Subcutaneous abdominal adipose tissue (tissue), 5 donors: ENCODE measurements around the gene CBR1.

Experiments used
- H3K27ac ChIP-seq: one replicate; pipeline ENCODE4 v1.7.0; 2013; ENCODE audit warnings: low read depth, mild to moderate bottlenecking, inconsistent platforms, low read length, moderate library complexity
- H3K27me3 ChIP-seq, 5 donors: one replicate each; pipeline ENCODE4 v1.7.0; 2013; ENCODE audit warnings: low read length in 5 of 5, inconsistent platforms in 1 of 5; ENCODE audit not compliant: control insufficient read depth in 5 of 5, insufficient read depth in 4 of 5
- H3K36me3 ChIP-seq, 5 donors: one replicate each; pipeline ENCODE4 v1.7.0; 2013; ENCODE audit warnings: low read length in 5 of 5; ENCODE audit not compliant: control insufficient read depth in 5 of 5, insufficient read depth in 5 of 5
- H3K4me1 ChIP-seq, 5 donors: one replicate each; pipeline ENCODE4 v1.7.0; 2013; ENCODE audit warnings: low read length in 5 of 5, mild to moderate bottlenecking in 3 of 5, moderate library complexity in 1 of 5; ENCODE audit not compliant: control insufficient read depth in 5 of 5, insufficient read depth in 5 of 5
- H3K4me3 ChIP-seq, 5 donors: one replicate each; pipeline ENCODE4 v1.7.0; 2013; ENCODE audit warnings: low read length in 5 of 5, low read depth in 1 of 5
- H3K9ac ChIP-seq, 5 donors: one replicate each; pipeline ENCODE4 v1.7.0; 2013; ENCODE audit warnings: low read length in 5 of 5, mild to moderate bottlenecking in 4 of 5, moderate library complexity in 3 of 5
- H3K9me3 ChIP-seq, 5 donors: one replicate each; pipeline ENCODE4 v1.7.0; 2013; ENCODE audit warnings: low read length in 5 of 5; ENCODE audit not compliant: control insufficient read depth in 5 of 5
- donor health status: healthy.
- donor health status: healthy.
- donor health status: healthy.
- donor health status: healthy.
- donor health status: healthy.

CBR1 gene

GRCh38 chr21:36047139-36047538 lies 22.7 kb upstream of the CBR1 start:
- Histone ChIP-seq H3K9ac (no peak overlapping the region), H3K4me1 (peaks cover 0 to 14% (median 0%) of the 10 kb centered on the region in 5 donors), H3K27me3 (no peaks in the 10 kb centered on the region), H3K36me3 (peaks cover 21 to 79% (median 62%) of the 10 kb centered on the region in 5 donors), H3K9me3 (no peaks in the 10 kb centered on the region), H3K4me3 (no peak overlapping the region), H3K27ac (no peak overlapping the region)

GRCh38 chr21:36048357-36048756 lies 21.5 kb upstream of the CBR1 start:
- Histone ChIP-seq H3K9me3 (no peaks in the 10 kb centered on the region), H3K4me1 (peaks cover 0 to 22% (median 4%) of the 10 kb centered on the region in 5 donors), H3K4me3 (no peak overlapping the region), H3K9ac (no peak overlapping the region), H3K27me3 (no peaks in the 10 kb centered on the region), H3K27ac (no peak overlapping the region), H3K36me3 (peaks cover 19 to 79% (median 63%) of the 10 kb centered on the region in 5 donors)

GRCh38 chr21:36052860-36053714 lies 16.7 kb upstream of the CBR1 start:
- peaks cover 0 to 8% (median 4%) of the 10 kb centered on the region in 5 donors for H3K4me1 ChIP-seq
- no peaks in the 10 kb centered on the region for H3K9me3 ChIP-seq
- peaks cover 15 to 80% (median 64%) of the 10 kb centered on the region in 5 donors for H3K36me3 ChIP-seq
- H3K27me3 ChIP-seq = no peaks in the 10 kb centered on the region
- no peak overlapping the region for H3K9ac ChIP-seq
- H3K27ac ChIP-seq = no peak overlapping the region
- no peak overlapping the region for H3K4me3 ChIP-seq

GRCh38 chr21:36053715-36054062 lies 16.1 kb upstream of the CBR1 start:
- Histone ChIP-seq H3K36me3 (peaks cover 15 to 77% (median 58%) of the 10 kb centered on the region in 5 donors), H3K27ac (no peak overlapping the region), H3K27me3 (no peaks in the 10 kb centered on the region)

GRCh38 chr21:36055551-36055950 lies 14.3 kb upstream of the CBR1 start:
- Histone ChIP-seq H3K27me3 (no peaks in the 10 kb centered on the region), H3K4me1 (peaks cover 4 to 16% (median 12%) of the 10 kb centered on the region in 5 donors), H3K27ac (no peak overlapping the region), H3K9ac (no peak overlapping the region), H3K36me3 (peaks cover 12 to 64% (median 49%) of the 10 kb centered on the region in 5 donors), H3K4me3 (no peak overlapping the region), H3K9me3 (no peaks in the 10 kb centered on the region)

More at GRCh38 chr21:36053715-36054062, 16.1 kb upstream of the CBR1 start:
- H3K4me1 ChIP-seq = peaks cover 0 to 8% (median 4%) of the 10 kb centered on the region in 5 donors
- H3K9me3 ChIP-seq = no peaks in the 10 kb centered on the region
- H3K4me3 ChIP-seq = no peak overlapping the region
- no peak overlapping the region for H3K9ac ChIP-seq

GRCh38 chr21:36059823-36060158 lies 10.0 kb upstream of the CBR1 start:
- peaks cover 0 to 20% (median 13%) of the 10 kb centered on the region in 5 donors for H3K4me1 ChIP-seq
- H3K4me3 ChIP-seq = peak overlapping the region; percentile 85 to 99 (median 94)
- H3K27me3 ChIP-seq = no peaks in the 10 kb centered on the region
- peak overlapping the region; percentile 92 for H3K27ac ChIP-seq
- peaks cover 12 to 33% (median 25%) of the 10 kb centered on the region in 5 donors for H3K36me3 ChIP-seq
- H3K9me3 ChIP-seq = no peaks in the 10 kb centered on the region
- peak overlapping the region in 4 of 5 donors; percentile 83 to 91 (median 88) for H3K9ac ChIP-seq

GRCh38 chr21:36060159-36060921 lies 9.5 kb upstream of the CBR1 start, which contains the start of gene SETD4:
SETD4 (minus strand) TSS chr21:36060526; CDS start chr21:36058888, 1,638 bp downstream.
- Histone ChIP-seq H3K27ac (peak within 1 kb of the TSS; percentile 92), H3K9ac (peak within 1 kb of the TSS; percentile 48 to 91 (median 86)), H3K9me3 (no peaks in the 10 kb centered on the region), H3K36me3 (peaks cover 6 to 28% (median 20%) of the 10 kb centered on the region in 5 donors), H3K4me1 (peaks cover 0 to 20% (median 13%) of the 10 kb centered on the region in 5 donors), H3K4me3 (peak within 1 kb of the TSS; percentile 85 to 99 (median 94)), H3K27me3 (no peaks in the 10 kb centered on the region)

GRCh38 chr21:36061445-36061844 lies 8.4 kb upstream of the CBR1 start:
- no peaks in the 10 kb centered on the region for H3K27me3 ChIP-seq
- no peak overlapping the region for H3K27ac ChIP-seq
- no peak overlapping the region for H3K9ac ChIP-seq

GRCh38 chr21:36063375-36064084 lies 6.3 kb upstream of the CBR1 start:
- Histone ChIP-seq H3K9me3 (no peaks in the 10 kb centered on the region), H3K27me3 (no peaks in the 10 kb centered on the region), H3K4me1 (peaks cover 0 to 20% (median 13%) of the 10 kb centered on the region in 5 donors), H3K4me3 (no peak overlapping the region), H3K27ac (no peak overlapping the region), H3K36me3 (no peaks in the 10 kb centered on the region), H3K9ac (no peak overlapping the region)

More at GRCh38 chr21:36061445-36061844, 8.4 kb upstream of the CBR1 start:
- Histone ChIP-seq H3K4me1 (peaks cover 0 to 20% (median 13%) of the 10 kb centered on the region in 5 donors), H3K4me3 (no peak overlapping the region), H3K9me3 (no peaks in the 10 kb centered on the region), H3K36me3 (peaks cover 0 to 17% (median 9%) of the 10 kb centered on the region in 5 donors)
